WTC11 (cell line): ENCODE measurements around the gene CLDN14.

Experiments
- RORB ChIP-seq: fragments of 250-450 bp; sonication (Bioruptor Pico); IDR thresholded peaks from 2 replicates; pipeline ENCODE4 v1.9.0; 2021; ENCODE audit warnings: mild to moderate bottlenecking
- TF ChIP-seq, protein P1 (sequence below): fragments of 200-600 bp; IDR thresholded peaks from 2 replicates; pipeline ENCODE4 v1.8.0; 2022; ENCODE audit warnings: antibody characterized with exemption
- TF ChIP-seq, protein P2 (sequence below): sonication (generic); formaldehyde crosslinking; IDR thresholded peaks from 2 replicates; pipeline ENCODE4 v1.8.0; 2023; ENCODE audit warnings: missing genetic modification reagents, mild to moderate bottlenecking, borderline replicate concordance
- TF ChIP-seq, protein P3 (sequence below): sonication (generic); formaldehyde crosslinking; IDR thresholded peaks from 2 replicates; pipeline ENCODE4 v1.8.0; 2022; ENCODE audit warnings: missing genetic modification reagents

DNA sequence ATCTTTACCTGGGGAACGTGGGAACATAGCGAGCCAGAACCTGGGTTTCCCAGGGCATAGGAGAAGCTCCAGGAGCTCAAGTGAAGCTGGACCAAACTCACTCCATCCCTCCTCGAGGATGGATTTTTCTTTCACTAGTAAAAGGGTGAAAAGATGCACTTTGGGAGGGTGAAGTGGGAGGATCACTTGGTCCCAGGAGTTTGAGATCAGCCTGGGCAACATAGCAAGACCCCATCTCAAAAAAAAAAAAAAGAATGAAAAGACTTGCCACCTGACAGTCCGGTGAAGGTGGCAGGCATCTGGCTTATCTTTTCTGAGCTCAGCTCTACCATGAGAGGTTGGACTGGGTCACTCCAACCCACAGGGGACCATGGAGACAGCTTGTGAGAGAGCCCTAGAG lies 52.4 kb downstream of the CLDN14 start:
- TF ChIP-seq, protein P1, sequence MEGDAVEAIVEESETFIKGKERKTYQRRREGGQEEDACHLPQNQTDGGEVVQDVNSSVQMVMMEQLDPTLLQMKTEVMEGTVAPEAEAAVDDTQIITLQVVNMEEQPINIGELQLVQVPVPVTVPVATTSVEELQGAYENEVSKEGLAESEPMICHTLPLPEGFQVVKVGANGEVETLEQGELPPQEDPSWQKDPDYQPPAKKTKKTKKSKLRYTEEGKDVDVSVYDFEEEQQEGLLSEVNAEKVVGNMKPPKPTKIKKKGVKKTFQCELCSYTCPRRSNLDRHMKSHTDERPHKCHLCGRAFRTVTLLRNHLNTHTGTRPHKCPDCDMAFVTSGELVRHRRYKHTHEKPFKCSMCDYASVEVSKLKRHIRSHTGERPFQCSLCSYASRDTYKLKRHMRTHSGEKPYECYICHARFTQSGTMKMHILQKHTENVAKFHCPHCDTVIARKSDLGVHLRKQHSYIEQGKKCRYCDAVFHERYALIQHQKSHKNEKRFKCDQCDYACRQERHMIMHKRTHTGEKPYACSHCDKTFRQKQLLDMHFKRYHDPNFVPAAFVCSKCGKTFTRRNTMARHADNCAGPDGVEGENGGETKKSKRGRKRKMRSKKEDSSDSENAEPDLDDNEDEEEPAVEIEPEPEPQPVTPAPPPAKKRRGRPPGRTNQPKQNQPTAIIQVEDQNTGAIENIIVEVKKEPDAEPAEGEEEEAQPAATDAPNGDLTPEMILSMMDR = no peak
- TF ChIP-seq, protein P2, sequence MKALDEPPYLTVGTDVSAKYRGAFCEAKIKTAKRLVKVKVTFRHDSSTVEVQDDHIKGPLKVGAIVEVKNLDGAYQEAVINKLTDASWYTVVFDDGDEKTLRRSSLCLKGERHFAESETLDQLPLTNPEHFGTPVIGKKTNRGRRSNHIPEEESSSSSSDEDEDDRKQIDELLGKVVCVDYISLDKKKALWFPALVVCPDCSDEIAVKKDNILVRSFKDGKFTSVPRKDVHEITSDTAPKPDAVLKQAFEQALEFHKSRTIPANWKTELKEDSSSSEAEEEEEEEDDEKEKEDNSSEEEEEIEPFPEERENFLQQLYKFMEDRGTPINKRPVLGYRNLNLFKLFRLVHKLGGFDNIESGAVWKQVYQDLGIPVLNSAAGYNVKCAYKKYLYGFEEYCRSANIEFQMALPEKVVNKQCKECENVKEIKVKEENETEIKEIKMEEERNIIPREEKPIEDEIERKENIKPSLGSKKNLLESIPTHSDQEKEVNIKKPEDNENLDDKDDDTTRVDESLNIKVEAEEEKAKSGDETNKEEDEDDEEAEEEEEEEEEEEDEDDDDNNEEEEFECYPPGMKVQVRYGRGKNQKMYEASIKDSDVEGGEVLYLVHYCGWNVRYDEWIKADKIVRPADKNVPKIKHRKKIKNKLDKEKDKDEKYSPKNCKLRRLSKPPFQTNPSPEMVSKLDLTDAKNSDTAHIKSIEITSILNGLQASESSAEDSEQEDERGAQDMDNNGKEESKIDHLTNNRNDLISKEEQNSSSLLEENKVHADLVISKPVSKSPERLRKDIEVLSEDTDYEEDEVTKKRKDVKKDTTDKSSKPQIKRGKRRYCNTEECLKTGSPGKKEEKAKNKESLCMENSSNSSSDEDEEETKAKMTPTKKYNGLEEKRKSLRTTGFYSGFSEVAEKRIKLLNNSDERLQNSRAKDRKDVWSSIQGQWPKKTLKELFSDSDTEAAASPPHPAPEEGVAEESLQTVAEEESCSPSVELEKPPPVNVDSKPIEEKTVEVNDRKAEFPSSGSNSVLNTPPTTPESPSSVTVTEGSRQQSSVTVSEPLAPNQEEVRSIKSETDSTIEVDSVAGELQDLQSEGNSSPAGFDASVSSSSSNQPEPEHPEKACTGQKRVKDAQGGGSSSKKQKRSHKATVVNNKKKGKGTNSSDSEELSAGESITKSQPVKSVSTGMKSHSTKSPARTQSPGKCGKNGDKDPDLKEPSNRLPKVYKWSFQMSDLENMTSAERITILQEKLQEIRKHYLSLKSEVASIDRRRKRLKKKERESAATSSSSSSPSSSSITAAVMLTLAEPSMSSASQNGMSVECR (CRISPR knock-in tag) = no peak
- TF ChIP-seq, protein P3, sequence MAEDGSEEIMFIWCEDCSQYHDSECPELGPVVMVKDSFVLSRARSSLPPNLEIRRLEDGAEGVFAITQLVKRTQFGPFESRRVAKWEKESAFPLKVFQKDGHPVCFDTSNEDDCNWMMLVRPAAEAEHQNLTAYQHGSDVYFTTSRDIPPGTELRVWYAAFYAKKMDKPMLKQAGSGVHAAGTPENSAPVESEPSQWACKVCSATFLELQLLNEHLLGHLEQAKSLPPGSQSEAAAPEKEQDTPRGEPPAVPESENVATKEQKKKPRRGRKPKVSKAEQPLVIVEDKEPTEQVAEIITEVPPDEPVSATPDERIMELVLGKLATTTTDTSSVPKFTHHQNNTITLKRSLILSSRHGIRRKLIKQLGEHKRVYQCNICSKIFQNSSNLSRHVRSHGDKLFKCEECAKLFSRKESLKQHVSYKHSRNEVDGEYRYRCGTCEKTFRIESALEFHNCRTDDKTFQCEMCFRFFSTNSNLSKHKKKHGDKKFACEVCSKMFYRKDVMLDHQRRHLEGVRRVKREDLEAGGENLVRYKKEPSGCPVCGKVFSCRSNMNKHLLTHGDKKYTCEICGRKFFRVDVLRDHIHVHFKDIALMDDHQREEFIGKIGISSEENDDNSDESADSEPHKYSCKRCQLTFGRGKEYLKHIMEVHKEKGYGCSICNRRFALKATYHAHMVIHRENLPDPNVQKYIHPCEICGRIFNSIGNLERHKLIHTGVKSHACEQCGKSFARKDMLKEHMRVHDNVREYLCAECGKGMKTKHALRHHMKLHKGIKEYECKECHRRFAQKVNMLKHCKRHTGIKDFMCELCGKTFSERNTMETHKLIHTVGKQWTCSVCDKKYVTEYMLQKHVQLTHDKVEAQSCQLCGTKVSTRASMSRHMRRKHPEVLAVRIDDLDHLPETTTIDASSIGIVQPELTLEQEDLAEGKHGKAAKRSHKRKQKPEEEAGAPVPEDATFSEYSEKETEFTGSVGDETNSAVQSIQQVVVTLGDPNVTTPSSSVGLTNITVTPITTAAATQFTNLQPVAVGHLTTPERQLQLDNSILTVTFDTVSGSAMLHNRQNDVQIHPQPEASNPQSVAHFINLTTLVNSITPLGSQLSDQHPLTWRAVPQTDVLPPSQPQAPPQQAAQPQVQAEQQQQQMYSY (CRISPR knock-in tag) = no peak
- TF ChIP-seq RORB (CRISPR knock-in tag) = no peak
